HG02852 (cell line): ENCODE measurements around the gene PRSS22.

Source experiments
- ATAC-seq: cut with Tn5 transposase; IDR thresholded peaks from one replicate; pipeline ENCODE4 v1.9.1; 2021; ENCODE audit warnings: mild to moderate bottlenecking, moderate library complexity; ENCODE audit not compliant: unreplicated experiment

Gene PRSS22

GRCh38 chr16:2817340-2818271, 40.4 kb downstream of the PRSS22 start:
- no peak for ATAC-seq

GRCh38 chr16:2816751-2817339, 41.1 kb downstream of the PRSS22 start, which contains the start of gene PRSS21:
Gene PRSS21 (plus strand): TSS chr16:2817237. CDS start chr16:2817269, 32 bp downstream.
- no peak for ATAC-seq

GRCh38 chr16:2815299-2815771, 42.6 kb downstream of the PRSS22 start:
- ATAC-seq = no peak

GRCh38 chr16:2814551-2815298, 43.2 kb downstream of the PRSS22 start:
- ATAC-seq = no peak

GRCh38 chr16:2813771-2814221, 44.2 kb downstream of the PRSS22 start:
- ATAC-seq = no peak

GRCh38 chr16:2811703-2812471, 46.1 kb downstream of the PRSS22 start:
- ATAC-seq = no peak

GRCh38 chr16:2810651-2811050, 47.3 kb downstream of the PRSS22 start:
- ATAC-seq = no peak

- ATAC-seq = no peak
Observed at GRCh38 chr16:2809149-2809760, 48.7 kb downstream of the PRSS22 start.

- ATAC-seq = no peak
Observed at GRCh38 chr16:2808181-2808580, 49.8 kb downstream of the PRSS22 start.

- ATAC-seq = no peak
Observed at GRCh38 chr16:2806286-2806685, 51.7 kb downstream of the PRSS22 start.

GRCh38 chr16:2804728-2805127, 53.2 kb downstream of the PRSS22 start:
- no peak for ATAC-seq

GRCh38 chr16:2803545-2804195, 54.3 kb downstream of the PRSS22 start:
- ATAC-seq = no peak
